AG08396 (cell line): ENCODE results near the gene RBM38.
A peak's percentile ranks its signal among the peaks of the same experiment; 100 is the strongest.

Experiments
- DNase-seq: peaks from one replicate; pipeline ENCODE4 v3.0.0; 2012; ENCODE audit warnings: low spot score, mixed read lengths

The RBM38 gene

DNA sequence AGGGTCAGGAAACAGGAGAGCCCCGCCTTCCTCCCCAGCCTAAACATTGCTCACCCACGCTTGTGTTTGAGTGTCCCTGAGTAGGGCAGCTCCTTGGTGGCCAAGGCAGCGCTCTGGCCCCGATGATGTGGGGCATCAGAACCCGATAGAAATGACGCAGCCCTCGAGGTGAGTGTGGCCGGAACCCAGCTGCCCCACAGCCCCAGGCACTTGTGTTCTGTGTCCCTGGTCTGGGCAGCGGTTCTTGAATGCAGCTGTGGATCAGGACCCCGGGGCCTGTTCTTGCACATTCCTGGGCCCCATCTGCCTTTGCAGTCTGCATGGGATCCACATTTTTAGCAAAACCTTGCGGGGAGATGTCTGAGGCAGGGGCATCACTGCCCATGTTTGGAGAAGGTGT is 12.8 kb downstream of the RBM38 start:
- no peak for DNase-seq

DNA sequence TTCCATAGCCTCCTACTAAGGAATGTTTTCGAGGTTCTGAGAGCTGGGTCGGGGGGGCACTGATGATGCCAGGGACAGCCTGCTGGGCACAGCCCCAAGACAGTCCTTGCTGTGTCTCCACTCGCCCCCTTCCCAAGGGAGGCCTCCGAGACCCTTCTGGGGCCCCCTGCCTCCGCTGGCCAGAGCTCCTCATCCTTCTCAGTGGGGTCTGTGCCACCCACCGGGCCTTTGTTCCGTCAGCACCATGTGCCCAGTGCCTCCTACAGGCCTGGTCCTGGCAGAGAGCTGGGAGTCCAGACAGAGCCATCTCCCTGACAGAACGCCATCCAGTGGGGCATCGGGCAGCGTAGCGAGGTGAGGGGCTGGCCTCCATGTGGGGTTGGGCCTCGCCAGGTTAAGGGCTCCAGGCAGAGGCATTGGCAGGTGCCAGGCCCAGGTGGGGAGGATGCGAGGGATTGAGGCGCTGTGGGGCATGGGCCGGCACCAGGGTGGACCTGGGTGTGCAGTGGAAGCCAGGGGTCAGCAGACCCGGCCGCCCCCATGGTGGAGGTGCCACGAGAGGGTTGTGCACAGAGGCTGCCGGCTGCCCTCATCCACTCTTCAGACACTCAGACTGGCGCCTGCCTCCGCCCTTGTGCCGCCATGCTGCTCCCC is 13.3 kb downstream of the RBM38 start:
- no peak for DNase-seq

DNA sequence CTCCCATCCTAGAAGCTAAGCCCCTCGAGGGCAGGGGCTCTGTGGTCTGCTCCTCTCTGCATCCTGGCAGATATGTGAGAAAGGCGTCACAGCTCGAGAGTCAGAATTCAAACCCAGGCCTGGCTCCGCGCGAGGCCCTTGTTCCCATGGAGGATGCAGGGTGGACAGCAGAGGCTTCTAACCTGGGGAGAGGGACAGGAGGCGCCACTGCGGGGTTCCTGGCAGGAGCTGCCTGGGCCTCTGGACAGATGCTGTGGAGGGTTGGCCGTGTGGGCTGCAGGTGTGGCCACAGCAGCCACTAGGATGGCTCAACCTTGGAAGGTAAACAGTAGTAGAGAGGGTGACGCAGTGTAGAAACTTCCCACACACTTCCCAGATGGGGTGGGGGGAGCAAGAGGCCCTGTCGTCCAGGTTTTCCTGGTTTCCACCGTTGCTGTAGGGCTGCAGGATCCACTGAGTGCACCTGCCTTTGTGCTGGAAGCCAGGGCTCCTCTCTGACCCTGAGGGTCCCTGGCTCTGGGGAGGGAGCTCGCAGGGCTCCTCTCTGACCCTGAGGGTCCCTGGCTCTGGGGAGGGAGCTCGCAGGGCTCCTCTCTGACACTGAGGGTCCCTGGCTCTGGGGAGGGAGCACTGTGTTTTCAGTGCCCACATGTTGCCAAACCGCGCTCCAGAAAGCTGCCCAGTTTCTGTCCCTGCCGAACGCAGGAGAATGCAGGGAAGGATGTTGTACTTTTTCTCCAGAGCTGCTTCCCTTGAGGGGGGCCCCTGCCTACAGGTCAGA is 14.2 kb downstream of the RBM38 start:
- DNase-seq: no peak

DNA sequence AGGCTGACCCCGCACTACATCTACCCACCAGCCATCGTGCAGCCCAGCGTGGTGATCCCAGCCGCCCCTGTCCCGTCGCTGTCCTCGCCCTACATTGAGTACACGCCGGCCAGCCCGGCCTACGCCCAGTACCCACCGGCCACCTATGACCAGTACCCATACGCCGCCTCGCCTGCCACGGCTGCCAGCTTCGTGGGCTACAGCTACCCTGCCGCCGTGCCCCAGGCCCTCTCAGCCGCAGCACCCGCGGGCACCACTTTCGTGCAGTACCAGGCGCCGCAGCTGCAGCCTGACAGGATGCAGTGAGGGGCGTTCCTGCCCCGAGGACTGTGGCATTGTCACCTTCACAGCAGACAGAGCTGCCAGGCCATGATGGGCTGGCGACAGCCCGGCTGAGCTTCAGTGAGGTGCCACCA is 16.4 kb downstream of the RBM38 start:
- no peak for DNase-seq

DNA sequence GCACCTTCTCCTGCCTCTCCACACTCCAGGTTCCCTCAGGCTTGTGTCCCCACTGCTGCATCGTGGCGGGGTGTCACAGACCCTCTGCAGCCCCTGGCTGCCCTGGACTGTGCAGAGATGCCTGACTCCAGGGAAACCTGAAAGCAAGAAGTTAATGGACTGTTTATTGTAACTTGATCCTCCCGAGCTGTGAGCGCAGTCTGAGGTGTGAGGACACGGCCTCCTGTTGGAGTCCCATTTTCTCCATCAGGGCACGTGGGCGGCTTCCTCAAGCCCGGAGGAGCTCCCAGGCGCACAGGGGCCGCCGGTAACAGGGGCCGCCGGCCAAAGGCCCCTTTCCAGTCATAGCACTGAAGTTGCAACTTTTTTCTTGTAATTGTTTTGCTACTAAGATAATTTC is 16.9 kb downstream of the RBM38 start:
- DNase-seq: no peak

DNA sequence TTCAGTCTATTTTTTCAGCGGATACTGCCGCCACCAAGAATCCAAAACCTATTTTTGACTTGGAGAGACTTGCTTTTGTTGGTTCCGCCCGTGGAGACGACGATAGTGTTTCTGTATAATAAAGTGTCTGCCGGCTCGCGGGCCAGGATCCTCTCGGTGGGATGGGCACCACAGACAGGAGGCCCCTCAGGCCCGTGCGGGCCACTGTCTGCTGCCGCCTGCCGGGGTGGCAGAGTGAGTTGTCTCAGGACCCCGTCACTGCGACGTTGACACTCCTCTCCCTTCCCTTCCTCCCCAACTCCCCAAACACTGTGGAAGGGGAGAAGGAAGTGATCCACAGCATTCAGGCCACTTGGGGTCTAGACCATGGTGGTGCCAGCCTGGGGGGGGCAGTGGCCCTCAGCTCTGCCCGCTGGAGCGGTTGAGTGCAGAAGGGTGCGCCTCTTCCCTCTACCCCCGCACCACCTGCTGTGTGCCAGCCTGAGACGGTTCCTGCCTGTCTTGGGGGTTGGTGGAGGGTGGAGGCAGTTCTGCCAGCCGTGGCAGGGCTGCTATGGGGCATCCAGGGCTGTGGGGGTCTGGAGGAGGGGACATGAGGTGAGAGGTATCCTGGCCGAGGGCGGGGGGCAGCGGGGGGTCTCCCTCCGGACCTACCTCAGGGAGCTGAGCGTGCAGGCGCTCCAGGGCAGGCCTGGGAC is 17.5 kb downstream of the RBM38 start:
- DNase-seq: no peak

DNA sequence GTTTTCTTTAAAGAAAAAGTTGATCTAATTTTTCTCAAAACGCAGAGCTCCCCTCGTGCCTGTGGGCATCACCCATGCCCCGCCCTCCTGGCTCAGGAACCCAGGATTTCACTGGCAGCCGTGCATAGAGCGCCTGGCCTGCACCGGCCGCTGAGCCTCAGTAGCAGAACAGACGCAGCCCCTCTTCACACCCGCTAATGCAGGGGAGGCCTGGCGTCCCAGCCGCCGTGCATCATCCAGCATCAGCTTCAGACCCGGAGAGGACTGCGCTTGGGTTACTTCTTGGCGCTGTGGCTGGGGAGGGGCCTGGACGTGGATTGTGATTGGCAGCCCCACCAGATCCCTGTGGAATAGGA is 18.1 kb downstream of the RBM38 start:
- DNase-seq: no peak

DNA sequence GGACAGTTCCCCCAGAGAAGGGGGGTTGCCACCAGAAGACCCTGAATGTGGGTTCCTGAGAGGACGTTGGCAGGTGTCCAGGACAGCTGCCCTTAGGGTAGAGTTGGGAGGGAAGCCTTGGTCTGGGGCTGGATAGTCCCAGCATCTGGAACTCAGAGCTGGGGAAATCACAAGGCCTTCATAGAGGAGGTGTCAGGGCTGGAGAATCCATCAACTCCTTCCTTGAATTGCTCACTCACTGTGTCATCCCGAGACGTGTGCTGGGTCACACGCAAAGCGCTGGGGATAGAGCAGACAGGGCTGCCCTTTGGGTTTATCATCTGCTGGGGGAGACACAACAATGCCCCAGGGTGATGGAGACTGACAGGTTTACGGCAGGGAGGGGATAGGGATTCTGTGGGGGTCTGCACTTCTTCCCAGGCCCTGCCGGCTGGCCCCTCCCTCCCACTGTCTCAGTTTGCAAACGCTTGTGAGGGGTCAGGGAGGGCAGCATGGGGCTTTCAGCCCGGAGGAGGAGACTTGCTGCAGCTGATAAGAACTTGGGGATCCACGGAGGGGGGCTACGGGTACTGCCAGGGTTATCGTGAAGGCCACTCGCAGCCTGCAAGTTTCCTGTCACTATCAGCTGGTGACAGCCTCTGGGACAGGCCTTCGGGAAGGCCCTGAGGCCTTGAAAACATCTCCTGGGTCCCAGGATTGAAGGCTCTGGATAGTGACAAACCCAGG is 18.6 kb downstream of the RBM38 start:
- DNase-seq: no peak

DNA sequence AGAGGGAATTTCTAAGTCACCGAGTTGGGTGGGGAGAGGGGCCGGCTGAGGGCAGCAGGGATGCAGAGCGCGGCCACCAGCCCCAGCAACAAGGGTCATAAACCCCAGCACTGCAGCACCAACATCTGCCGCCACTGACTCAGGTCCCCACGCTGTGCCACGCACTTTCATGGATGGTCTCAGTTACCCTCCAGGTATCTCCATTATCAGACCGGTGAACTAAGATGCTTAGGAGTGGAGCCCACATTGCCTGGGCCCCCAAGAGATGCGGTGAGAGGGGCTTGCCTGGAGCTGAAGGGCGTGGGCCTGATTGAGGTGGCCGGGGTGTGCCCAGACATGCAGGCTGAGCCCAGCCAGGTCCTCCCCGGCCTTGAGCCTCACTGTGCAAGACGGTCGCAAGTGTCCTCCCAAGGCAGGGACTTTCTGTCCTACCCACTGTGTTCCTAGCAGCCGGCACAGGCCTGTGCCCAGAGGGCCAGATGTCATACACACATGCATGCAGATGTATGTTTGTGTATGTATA is 19.3 kb downstream of the RBM38 start:
- DNase-seq: no peak

DNA sequence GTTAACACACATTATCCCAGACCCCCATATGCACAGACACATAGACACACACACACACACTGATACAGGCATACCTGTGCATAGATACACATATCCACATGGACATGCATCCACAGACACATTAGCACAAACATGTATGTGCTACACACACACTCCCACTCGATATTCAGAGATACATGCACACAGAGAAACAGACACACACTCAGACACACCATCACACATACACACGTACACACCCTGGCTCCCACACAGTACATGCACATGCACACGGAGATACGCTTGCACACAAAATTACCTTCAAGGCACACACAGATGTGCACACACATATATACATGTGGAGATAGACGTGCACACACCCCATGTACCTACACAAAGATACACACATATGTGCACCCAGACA is 19.7 kb downstream of the RBM38 start:
- no peak for DNase-seq

DNA sequence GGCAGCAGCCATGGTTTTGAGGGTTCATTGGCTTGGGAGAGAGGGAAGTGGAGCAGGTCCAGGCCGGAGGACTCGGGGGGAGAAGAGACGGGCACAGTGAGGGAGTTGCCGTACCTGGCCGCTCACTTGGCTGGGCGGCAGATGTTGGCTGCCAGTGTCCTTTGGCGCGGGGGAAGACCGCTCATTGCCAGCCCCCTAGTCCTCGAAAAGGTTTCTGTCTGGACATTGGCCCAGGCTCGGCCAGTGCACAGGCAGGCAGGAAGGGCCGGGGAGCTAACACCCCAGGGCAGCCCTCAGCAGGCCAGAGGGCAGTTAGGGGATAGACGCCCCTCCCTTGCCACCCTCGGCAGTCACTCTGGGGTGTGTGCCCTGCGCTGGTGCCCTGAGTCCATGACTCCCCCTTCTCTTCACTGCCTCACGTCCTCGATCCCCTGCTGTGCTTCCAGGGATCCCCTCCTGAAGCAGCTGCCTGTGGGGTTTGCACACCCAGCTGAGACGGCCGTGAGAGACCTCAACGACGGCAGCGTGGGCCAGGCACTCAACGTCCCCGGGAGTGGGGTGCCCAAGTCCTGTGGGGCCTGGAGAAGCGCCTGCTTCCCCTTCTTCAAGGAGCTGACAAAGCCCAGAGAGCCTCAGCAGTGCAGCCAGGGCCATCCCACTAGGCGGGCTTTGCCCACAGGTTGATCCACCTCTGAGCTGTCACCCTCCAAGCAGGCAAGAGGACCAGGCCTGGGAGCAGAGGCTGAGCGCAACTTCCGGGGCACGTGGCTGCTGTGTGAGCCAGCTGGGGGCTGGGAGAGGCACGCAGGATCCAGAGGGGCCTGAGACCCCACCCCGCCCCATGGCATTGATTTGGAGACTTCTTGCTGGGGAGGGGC is 20.4 kb downstream of the RBM38 start:
- DNase-seq: no peak

DNA sequence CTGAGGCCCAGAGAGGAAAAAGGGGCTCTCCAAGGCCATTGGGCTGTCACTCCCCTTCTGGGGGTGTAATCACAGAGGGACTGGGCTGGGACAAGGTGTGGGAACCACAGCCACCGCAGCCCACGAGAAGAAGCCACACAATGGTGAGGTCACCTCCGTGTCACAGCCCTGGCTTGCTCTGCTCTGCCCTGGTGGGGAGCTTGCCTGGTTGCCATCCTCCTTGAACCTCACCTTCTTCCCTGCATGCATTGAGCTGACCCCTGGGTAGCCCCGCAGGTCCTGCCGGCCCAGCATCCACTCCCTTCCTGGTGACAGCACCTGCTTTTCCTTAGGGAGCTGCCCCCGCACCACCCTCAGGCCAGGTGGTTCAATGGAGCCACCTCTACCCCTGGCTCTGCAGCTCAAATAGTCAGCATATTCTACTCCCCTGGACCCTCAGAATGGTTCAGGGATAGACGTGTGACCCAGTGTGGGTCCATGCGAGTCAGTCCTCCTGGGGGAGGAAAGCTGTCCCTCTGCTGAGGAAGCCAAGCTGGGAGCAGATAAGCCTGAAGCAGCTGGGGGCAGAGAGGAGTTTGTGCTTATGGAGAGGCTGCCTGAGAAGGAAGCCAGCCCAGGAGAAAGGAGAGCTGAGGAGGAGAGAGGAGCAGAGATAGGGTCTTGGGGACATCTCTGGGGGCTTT is 21.3 kb downstream of the RBM38 start:
- no peak for DNase-seq

DNA sequence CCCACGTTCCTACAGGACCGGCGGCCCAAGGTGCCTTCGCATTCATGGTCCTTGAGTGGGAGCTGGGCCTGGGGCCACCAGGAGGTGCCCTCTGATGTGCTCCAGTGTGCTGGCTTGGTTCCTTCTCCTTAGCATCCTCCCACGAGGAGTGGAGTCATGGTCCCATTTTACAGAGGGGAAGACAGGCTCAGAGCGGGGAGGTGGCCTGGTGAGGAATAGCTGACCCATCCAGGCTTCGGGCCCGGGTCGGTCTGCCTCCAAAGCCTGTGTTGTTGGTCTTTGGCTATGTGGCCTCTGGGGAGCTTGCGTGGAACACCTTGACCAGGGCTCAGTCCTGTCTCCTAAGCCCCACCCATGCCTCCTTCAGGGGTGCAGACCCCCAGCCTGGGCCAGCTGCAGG is 22.8 kb downstream of the RBM38 start:
- no peak for DNase-seq

DNA sequence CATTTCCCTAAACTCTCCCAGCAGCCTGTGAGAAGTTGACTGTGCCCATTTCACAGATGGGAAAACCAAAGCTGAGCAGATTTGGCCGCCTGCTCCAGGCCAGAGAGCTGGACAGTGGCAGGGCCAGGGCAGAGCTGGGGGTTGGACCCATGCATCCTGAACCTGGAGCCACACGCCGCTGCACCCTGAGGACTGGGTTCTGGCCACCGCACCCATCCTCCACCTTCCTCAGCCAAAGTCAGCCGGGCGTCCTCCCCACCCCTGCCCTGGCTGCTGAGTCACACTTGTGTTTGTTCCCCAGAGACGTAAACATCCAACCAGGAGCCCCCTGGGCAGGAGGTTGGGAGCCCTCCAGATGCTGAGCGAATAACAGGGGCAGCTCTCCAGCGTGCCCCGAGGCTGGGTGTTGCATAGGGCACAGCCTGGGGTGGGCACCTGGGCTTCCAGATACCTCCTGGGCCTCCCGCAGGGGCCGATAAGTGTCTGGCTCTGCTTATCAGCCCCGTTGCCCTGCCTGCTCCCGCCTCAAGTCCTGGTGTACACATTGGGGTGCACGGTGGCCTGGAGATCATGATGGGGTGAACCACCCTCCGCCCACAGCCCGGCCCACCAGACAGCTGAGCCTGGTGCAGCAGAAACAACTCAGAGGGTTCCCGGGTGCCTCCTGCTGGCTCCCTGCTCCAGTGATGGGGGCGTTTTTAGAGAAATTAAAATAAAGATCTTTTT is 23.8 kb downstream of the RBM38 start:
- DNase-seq: peak; percentile 71

DNA sequence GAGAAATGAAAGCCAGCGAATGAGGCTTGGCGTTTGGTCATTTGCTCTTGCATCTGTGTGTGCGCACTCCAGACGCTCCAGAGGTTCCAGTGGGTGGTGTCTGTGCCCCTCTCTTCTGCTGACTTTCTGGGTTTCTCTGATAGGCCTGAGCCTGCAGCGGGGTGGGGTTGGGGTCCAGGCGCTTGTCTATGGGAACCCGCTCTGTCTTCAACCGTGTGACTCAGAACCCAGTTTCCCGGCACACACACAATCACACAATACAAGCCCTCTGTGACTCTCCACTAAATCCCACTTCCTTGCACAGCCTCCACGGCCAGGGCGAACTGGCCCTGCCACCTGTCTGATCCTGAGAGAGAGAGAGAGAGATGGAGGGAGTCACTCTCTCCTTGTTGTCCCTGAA is 24.6 kb downstream of the RBM38 start:
- no peak for DNase-seq

DNA sequence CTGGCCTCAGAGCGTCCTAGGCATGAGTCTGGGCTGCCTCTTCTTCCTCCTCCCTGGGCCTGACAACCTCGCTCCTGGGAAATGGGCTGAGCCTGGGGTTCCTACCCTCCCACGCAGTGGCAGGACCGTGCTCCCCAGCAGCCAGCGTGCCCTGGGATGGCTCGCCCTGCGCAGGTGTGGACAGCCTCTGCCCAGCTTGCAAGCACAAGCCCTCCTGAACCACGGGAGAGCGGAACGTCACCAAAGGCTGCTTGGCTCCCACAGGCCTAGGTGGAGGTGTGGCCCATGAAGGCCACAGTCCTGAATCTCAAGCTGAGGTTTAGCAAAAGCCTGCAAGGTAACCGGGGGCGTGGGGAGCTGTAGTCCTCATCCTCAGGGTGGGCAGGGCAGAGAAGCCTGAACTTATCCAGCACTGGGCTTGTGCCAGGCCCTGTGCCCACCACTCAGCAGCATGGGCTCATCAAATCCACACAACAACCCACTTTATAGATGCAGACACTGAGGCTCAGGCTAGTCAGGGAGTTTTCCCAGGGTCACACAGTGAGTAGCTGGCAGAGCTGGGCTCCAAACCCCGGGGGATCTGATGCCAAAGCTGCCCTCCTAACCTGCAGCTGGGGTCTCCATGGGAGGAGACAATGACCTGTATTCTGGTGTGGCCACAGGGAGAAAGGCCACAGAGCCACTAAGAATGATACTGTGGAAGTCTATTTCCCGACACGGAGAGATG is 25.3 kb downstream of the RBM38 start:
- DNase-seq: no peak

DNA sequence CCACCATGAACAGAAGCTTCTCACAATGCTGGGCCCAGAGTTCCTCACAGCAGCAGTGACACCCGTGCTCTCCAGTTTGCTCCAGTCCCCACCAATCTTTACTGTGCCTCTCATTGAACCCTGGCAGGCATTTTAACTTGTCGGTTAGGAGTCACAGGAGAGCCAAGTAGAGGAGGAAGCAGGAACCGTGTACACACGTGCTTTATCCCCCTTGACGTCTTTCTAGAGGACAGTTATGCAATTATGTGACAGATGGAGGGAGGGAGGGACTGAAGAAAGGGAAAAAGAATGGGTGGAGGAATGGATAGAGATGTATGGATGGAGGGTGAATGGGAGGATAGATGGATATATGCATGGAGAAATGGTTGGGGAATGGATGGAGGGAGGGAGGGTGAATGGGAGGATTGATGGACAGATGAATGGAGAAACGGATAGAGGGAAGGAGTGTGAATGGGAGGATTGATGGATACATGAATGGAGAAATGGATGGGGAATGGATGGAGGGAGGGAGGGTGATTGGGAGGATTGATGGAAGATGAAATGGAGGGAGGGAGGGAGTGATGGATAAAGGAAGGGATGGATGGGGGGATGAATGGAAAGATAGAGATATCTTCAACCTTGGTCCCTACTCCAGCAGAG is 26.0 kb downstream of the RBM38 start:
- DNase-seq: no peak

DNA sequence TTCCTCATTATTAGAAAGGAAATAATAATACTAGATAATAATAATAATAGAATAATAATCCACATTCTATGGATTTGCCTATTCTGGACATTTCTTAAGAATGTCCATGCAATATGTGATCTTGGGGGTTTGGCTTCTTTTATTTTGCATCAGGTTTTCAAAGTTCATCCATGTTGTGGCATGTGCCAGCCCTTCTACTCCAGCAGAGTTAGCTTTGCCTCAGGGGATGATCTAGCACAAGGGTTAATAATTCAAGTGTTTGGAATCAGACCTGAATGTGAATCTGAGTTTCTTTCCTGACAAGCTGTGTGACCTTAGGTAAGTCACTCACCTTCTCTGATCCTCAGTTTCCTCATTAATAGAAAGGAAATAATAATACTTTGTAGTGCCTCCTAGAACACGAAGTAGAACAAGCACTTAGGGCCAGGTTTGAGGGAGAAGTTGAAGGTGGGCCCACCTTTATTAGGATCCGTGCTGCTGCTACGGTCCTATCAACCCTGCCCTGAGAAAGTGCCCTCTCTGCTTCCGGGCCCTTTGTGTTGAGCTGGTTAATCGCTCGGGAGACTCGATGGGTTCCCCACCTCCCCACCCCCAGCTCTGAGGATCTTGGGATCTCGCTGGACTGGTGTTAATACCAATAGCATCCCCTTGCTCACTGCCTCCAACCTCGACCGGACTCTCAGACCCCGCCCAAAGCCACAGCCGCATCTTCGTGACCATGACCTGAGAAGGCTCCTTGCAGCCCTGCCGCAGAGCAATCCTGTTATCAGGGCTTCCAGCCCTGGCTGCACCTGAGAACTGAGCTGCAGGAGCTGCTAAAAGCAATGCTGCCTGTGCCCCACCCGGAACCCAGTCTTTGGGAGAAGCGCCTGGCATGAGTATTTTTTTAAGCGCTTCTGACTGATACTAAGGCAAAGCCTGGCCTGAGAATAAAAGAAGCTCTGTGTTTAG is 26.9 kb downstream of the RBM38 start:
- no peak for DNase-seq
